NT2/D1 (cell line): ENCODE measurements around the gene ADD2.

Experiments used
- SUZ12 ChIP-seq: IDR thresholded peaks from 2 replicates; pipeline ENCODE4 v1.6.1; 2011; ENCODE audit not compliant: insufficient read length, insufficient read depth; ENCODE audit errors: extremely low read depth
- YY1 ChIP-seq: IDR thresholded peaks from 2 replicates; pipeline ENCODE4 v1.6.1; 2011; ENCODE audit not compliant: insufficient read length, insufficient read depth

DNA sequence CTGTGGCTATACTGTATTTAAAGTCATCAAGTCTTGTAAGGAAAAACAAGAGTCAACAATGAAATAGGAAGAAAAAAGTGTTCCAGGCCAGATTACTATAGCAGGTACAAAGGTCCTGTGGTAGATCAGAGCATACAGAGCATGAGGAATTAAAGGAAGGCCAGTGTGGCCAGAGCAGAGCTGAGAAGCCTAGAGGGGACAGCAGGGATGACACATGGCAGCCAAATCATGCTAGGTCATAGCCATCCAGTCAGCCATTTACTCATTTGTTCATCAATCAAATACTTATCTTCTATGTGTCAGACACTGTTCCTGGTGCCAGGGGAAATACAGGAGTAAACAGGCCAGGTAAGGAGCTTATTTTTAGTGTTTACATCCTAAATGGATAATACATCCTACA lies 24.3 kb downstream of the ADD2 start:
- no peak for TF ChIP-seq SUZ12
- TF ChIP-seq YY1, result no peak
